GM03348 (cell line): ENCODE measurements around the gene PLD4.
"Not testable (repeated sequence)": the region's sequence is repeated elsewhere in the genome, so short reads cannot be mapped to it uniquely, and the experiment has no call there.

Experiments
- DNase-seq: peaks from one replicate; pipeline ENCODE4 v3.0.0; 2012; ENCODE audit warnings: low spot score

PLD4 gene

DNA sequence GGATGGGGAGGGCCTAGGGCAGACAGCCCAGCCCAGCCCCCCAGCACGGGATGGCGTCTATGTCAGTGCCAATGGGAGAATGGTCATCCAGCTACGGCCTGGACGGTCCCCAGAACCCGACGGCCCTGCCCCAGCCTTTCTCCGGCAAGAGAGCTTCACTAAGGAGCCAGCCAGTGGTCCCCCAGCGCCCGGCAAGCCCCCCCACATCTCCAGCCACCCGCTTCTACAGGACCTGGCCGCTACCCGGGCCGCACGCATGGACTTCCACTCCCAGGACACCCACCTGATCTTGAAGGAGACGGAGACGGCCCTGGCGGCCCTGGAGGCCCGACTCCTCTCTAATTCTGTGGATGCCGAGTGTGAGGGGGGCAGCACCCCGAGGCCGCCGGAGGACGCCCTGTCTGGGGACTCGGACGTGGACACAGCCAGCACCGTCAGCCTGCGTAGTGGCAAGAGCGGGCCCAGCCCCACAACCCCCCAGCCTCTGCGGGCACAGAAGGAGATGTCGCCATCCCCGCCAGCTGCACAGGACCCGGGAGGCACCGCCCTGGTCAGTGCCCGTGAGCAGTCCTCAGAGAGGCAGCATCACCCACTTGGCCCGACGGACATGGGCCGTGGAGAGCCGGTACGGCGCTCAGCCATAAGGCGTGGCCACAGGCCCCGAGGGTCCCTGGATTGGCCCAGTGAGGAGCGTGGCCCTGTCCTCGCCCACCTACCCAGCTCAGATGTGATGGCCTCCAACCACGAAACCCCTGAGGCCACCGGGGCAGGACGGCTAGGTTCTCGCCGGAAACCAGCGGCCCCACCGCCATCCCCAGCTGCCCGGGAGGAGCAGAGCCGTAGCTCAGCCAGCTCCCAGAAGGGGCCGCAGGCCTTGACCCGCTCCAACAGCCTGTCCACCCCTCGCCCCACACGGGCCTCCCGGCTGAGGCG lies 37.7 kb upstream of the PLD4 start:
- no peak for DNase-seq

DNA sequence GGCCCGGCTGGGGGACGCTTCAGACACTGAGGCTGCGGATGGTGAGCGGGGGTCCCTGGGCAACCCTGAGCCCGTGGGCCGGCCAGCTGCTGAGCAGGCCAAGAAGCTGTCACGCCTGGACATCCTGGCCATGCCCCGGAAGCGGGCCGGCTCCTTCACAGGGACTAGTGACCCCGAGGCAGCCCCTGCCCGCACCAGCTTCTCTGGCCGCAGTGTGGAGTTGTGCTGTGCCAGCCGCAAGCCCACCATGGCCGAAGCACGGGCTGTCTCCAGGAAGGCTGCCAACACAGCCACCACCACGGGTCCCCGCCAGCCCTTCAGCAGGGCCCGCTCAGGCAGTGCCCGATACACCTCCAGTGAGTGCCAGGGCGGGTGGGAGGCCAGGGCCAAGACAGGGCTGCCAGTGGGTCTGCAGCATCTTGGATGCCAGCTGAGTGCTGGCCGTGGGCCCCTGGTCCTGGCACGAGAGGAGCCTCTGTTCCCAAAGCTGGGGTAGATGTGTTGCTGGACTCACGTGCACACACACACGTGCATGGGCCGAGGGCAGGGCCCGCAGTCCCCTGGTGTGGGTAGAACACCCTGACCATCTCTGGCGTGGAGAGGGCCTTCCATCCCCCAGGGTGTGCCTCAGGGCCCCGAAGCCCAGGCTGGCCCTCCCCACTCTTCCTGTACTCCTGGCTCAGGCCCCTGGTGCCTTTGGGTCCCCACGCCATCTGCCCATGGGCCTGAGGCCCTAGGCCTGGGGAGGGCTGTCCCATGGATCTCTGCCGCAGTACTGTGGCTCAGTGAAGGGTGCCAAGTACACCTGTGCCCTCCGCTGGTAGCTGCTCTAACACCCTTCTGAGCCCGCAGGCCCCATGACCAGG lies 36.8 kb upstream of the PLD4 start:
- no peak for DNase-seq

GRCh38 chr14:104888489-104889374 lies 35.9 kb upstream of the PLD4 start:
- DNase-seq = no peak

DNA sequence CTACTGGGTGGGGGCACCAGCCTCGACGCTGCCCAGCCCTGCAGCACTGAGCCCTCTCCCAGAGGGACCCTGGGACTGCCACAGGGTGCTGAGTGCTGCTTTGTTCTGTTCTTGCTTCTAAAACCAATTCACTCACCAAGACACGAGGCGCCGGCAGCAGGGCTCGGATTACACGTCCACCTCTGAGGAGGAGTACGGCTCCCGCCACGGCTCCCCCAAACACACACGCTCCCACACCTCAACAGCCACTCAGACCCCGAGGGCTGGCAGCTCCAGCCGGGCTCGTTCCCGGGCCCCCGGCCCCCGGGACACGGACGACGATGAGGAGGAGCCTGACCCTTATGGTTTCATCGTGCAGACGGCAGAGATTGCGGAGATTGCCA lies 35.3 kb upstream of the PLD4 start:
- no peak for DNase-seq

GRCh38 chr14:104890292-104890691 lies 34.4 kb upstream of the PLD4 start:
- not testable (repeated sequence) for DNase-seq

- DNase-seq = no peak
These were observed 33.5 kb upstream of the PLD4 start for GRCh38 chr14:104891121-104891551.

- no peak for DNase-seq
These were observed 32.8 kb upstream of the PLD4 start for GRCh38 chr14:104891664-104892530.

DNA sequence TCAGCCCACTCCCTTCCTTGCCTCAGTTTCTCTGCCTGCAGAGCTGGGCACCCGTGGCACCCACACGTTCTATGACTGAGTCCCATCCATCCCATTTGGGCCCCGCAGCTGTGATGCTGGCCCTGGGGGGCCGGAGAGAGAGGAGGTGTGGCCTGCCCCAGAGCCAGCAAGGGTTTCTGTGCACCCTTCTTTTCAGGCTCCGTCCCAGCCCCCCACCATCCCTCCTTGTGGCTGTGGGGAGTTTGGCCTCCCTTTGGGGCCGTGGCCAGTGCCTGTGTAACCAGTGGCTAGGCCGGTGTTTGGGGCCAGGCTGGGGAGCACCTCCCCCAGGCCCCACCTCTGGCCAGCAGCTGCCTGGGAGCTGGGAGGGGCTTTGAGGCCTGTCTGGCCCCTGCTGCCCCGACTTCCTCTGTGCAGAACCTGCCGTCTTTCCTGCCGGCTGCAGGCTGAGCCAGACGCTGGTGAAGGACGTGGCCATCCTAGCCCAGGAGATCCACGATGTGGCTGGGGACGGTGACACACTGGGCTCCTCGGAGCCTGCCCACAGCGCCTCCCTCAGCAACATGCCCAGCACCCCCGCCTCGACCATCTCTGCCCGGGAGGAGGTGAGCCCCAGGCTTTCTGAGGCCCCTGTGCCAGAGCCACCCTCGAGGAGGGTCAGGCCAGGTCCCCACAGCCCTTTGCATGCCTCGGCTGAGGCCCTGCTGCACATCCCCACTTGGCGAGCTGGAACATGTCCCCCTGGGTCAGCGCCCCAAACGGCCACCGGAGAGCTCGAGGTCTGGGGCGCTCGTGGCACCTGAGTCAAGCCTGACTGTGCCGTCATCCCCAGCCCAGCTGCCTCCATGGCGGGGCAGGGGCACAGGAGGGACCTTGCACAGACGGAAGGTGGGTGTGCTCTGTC lies 31.9 kb upstream of the PLD4 start:
- no peak for DNase-seq

DNA sequence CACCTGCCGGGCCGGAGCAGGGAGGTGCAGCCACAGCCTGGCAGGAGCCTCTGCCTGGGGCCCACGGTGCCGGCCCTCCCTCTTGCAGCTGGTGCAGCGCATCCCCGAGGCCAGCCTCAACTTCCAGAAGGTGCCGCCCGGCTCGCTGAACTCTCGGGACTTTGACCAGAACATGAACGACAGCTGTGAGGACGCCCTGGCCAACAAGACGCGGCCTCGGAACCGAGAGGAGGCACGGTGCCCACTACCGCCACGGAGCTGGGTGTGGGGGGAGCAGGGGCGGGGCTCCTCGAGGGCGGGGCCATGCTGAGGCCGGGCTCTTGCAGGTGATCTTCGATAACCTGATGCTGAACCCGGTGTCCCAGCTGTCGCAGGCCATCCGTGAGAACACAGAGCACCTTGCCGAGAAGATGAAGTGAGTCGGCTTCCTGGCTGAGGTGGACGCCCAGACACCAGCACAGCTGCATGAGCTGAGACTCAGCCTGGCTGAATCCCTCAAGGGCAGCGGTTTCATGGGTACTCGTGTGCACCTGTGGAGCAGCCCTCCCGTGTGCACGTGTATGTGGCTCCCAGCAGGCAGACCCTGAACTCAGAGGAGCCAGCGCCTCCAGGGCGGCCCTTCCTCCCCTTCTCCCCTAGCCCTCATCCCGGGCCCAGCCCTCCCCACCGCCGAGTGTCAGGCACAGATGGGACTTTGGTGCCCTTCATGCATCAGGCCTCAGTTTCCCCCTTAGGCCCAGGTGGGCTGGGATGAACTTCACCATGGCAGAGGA lies 31.1 kb upstream of the PLD4 start:
- DNase-seq = no peak

DNA sequence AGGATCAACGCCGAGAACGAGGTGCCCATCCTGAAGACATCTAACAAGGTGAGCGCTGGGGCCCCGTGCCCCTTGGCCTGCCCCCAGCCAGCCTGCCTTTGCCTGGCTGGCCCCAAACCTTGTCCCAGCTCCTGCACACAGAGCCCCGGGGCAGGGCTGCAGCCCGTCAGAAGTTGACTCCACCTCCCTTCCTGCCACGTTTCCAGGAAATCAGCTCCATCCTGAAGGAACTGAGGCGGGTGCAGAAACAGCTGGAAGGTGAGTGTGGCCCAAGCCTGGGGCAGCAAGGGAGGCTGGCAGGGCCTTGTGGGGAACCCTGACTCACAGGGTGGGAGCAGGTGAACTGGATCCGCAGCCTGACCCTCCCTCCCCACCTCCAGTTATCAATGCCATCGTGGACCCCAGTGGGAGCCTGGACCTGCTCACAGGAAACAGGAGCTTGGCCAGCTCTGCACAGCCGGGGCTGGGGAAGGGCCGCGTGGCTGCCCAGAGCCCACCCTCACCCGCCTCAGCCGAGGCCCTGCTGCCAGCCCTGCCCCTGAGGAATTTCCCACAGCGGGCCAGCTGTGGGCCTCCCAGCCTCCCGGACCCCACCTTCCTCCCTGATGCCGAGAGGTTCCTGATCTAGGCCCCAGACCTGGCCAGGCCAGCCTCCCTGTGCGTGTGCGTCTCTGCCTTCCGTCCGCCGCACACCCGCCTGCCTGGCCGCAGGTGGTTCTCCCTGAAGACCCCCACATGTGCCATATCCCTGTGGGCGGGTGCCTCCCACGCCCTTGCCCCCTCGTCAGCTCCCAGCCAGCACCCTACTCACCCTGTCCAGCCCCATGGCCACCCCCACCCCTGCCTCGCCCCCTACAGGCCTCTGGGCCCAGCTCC lies 30.1 kb upstream of the PLD4 start:
- DNase-seq = no peak

- no peak for DNase-seq
These were observed 29.4 kb upstream of the PLD4 start for GRCh38 chr14:104895207-104895785.

- DNase-seq = no peak
These were observed 28.7 kb upstream of the PLD4 start for GRCh38 chr14:104895786-104896661.

GRCh38 chr14:104897330-104898194 lies 27.1 kb upstream of the PLD4 start:
- DNase-seq = no peak

GRCh38 chr14:104898195-104898558 lies 26.5 kb upstream of the PLD4 start:
- no peak for DNase-seq

DNA sequence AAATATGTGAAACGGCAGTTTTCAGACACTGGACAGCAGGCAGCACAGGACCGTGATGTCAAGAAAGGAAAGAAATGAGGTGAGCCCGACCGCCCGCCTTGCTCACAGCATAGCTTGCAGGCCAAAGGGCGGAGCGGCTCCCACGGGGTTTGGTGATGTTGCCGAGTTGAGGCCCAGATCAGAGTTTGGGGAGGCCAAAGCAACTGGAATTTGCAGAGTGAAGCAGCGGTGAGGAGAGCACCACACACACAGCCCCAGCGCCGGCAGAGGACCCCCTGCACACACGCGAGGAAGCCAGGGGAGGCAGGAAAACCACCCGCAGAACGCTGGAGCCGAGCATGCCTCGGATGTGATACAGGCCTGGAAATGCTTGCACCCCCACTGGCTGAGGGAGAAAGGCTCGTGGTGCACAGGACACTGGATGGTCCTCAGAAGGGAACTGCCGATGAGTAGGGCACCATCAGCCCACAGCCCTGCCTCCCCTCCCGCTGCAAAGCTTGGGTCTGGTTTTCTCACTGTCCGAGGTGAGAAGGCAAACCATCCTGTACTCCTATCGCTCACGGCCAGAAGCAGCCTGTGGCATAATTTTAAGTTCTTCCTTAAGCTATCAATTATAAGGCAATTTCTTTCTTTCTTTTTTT lies 25.7 kb upstream of the PLD4 start:
- no peak for DNase-seq
